Liver (tissue), 9 donors: ENCODE measurements around the gene MGAT4C. TPM values are rescaled to one million over a fixed set of nuclear protein-coding genes. Genes with fewer than 3 reads are reported as not detected.

Source experiments
- DNase-seq: peaks from one replicate; pipeline ENCODE4 v3.0.0-alpha.2; 2017; ENCODE audit warnings: low spot score
- H3K27ac ChIP-seq, 2 donors: one replicate each; pipeline ENCODE4 v1.7.0; 2013; ENCODE audit warnings: inconsistent platforms in 2 of 2, low read length in 2 of 2, control low read depth in 1 of 2, low read depth in 1 of 2, mild to moderate bottlenecking in 1 of 2
- H3K27me3 ChIP-seq, 4 donors: one replicate each; pipeline versions ENCODE4 v1.6.1 to v1.7.0; 2013; ENCODE audit warnings: low read length in 3 of 4, inconsistent platforms in 1 of 4, mild to moderate bottlenecking in 1 of 4, moderate library complexity in 1 of 4; ENCODE audit not compliant: control insufficient read depth in 4 of 4, insufficient read depth in 4 of 4
- H3K36me3 ChIP-seq, 4 donors: one replicate each; pipeline versions ENCODE4 v1.6.1 to v1.7.0; 2013; ENCODE audit warnings: low read length in 3 of 4, mild to moderate bottlenecking in 3 of 4, low read depth in 1 of 4, moderate library complexity in 1 of 4; ENCODE audit not compliant: control insufficient read depth in 4 of 4, insufficient read depth in 3 of 4
- H3K4me1 ChIP-seq, 4 donors: one replicate each; pipeline versions ENCODE4 v1.6.1 to v1.7.0; 2013; ENCODE audit warnings: low read length in 3 of 4, mild to moderate bottlenecking in 3 of 4, moderate library complexity in 1 of 4; ENCODE audit not compliant: control insufficient read depth in 4 of 4, insufficient read depth in 4 of 4
- H3K4me3 ChIP-seq, 3 donors: one replicate each; pipeline versions ENCODE4 v1.6.1 to v1.7.0; 2013; ENCODE audit warnings: low read length in 3 of 3, control low read depth in 1 of 3, low read depth in 1 of 3, mild to moderate bottlenecking in 1 of 3
- H3K9ac ChIP-seq, 2 donors: one replicate each; pipeline ENCODE4 v1.7.0; 2013; ENCODE audit warnings: low read length in 2 of 2, mild to moderate bottlenecking in 2 of 2, moderate library complexity in 2 of 2, control low read depth in 1 of 2, low read depth in 1 of 2
- H3K9me3 ChIP-seq, 4 donors: one replicate each; pipeline versions ENCODE4 v1.6.1 to v1.7.0; 2013; ENCODE audit warnings: low read length in 3 of 4; ENCODE audit not compliant: control insufficient read depth in 4 of 4
- ATF3 ChIP-seq: IDR thresholded peaks from 2 replicates; pipeline ENCODE4 v1.6.1; 2016; ENCODE audit warnings: antibody characterized with exemption
- EGR1 ChIP-seq, 2 donors: IDR thresholded peaks; 2 replicates each; pipeline ENCODE4 v1.6.1; 2016 to 2018; ENCODE audit warnings: antibody characterized with exemption in 2 of 2, low read depth in 2 of 2
- FOXA1 ChIP-seq: IDR thresholded peaks from 2 replicates; pipeline ENCODE4 v1.6.1; 2016; ENCODE audit warnings: antibody characterized with exemption
- FOXA2 ChIP-seq: IDR thresholded peaks from 2 replicates; pipeline ENCODE4 v1.6.1; 2016; ENCODE audit warnings: antibody characterized with exemption
- GABPA ChIP-seq, 2 donors: IDR thresholded peaks in 1 of 2; conservative IDR thresholded peaks in 1 of 2; 2 replicates each; pipeline ENCODE4 v1.6.1; 2016; ENCODE audit warnings: antibody characterized with exemption in 2 of 2, mild to moderate bottlenecking in 1 of 2, moderate library complexity in 1 of 2
- HNF4A ChIP-seq, 2 donors: conservative IDR thresholded peaks; 2 replicates each; pipeline ENCODE4 v1.6.1; 2016; ENCODE audit warnings: antibody characterized with exemption in 2 of 2, mild to moderate bottlenecking in 2 of 2
- JUND ChIP-seq, 2 donors: IDR thresholded peaks; 2 replicates each; pipeline ENCODE4 v1.6.1; 2016; ENCODE audit warnings: antibody characterized with exemption in 2 of 2
- MAX ChIP-seq: IDR thresholded peaks from 2 replicates; pipeline ENCODE4 v1.6.1; 2016; ENCODE audit warnings: antibody characterized with exemption
- NR2F2 ChIP-seq: IDR thresholded peaks from 2 replicates; pipeline ENCODE4 v1.6.1; 2016; ENCODE audit warnings: antibody characterized with exemption
- RAD21 ChIP-seq, 2 donors: IDR thresholded peaks; 2 replicates each; pipeline ENCODE4 v1.6.1; 2016; ENCODE audit warnings: antibody characterized with exemption in 2 of 2, mild to moderate bottlenecking in 2 of 2
- REST ChIP-seq: IDR thresholded peaks from 2 replicates; pipeline ENCODE4 v1.6.1; 2016; ENCODE audit warnings: antibody characterized with exemption, mild to moderate bottlenecking
- RXRA ChIP-seq, 2 donors: IDR thresholded peaks; 2 replicates each; pipeline ENCODE4 v1.6.1; 2017 to 2018; ENCODE audit warnings: antibody characterized with exemption in 2 of 2, mild to moderate bottlenecking in 1 of 2
- SP1 ChIP-seq: IDR thresholded peaks from 2 replicates; pipeline ENCODE4 v1.6.1; 2018; ENCODE audit warnings: antibody characterized with exemption, mild to moderate bottlenecking
- TAF1 ChIP-seq: conservative IDR thresholded peaks from 2 replicates; pipeline ENCODE4 v1.6.1; 2016; ENCODE audit warnings: antibody characterized with exemption, mild to moderate bottlenecking
- YY1 ChIP-seq: IDR thresholded peaks from 2 replicates; pipeline ENCODE4 v1.6.1; 2016; ENCODE audit warnings: antibody characterized with exemption, mild to moderate bottlenecking
- ZBTB33 ChIP-seq: IDR thresholded peaks from 2 replicates; pipeline ENCODE4 v1.6.1; 2016; ENCODE audit warnings: antibody characterized with exemption
- WGBS: extraction: QIAGEN DNeasy Blood & Tissue Kit; methylation state at CpG from one replicate; pipeline ENCODE4 v1.1.7; 2013; 5-methylcytosine and 5-hydroxymethylcytosine counted together
- polyA plus RNA-seq, 2 donors: library from polyadenylated mRNA; stranded (reverse) in 1 of 2; unstranded in 1 of 2; fragments of 200-250 nt in 1 of 2; fragments of >200 nt in 1 of 2; fragmentation: Nextera tagmentation in 1 of 2; extraction: Ambion mirVana in 1 of 2; gene quantifications; one replicate each; pipeline versions ENCODE4 v1.2.1 to v1.2.3, GENCODE V29; 2013 to 2015
- total RNA-seq, 2 donors: library from RNA; depleted of rRNA; stranded (reverse); fragments of >200 nt; gene quantifications; one replicate each; pipeline ENCODE4 v1.2.3, GENCODE V29; 2014
- donor health status: healthy.
- donor health status: healthy.
- donor health status: healthy.
- donor health status: healthy.
- donor health status: healthy.

Gene MGAT4C
- total and polyA plus RNA-seq, 4 donors, result 0.02 to 0.65 (median 0.09) TPM

- DNase-seq, result no peak
- Histone ChIP-seq H3K9me3 (no peaks in the 10 kb centered on the region), H3K27ac (no peak overlapping the region), H3K27me3 (no peaks in the 10 kb centered on the region), H3K36me3 (no peaks in the 10 kb centered on the region), H3K4me3 (no peak overlapping the region), H3K9ac (no peak overlapping the region), H3K4me1 (no peaks in the 10 kb centered on the region)
- 78% methylated on average over 1 of the region's 1 CpG for WGBS
- TF ChIP-seq YY1, result no peak
- no peak for TF ChIP-seq TAF1
- no peak for TF ChIP-seq JUND (IDR thresholded peaks at IDR 0.05)
Measured at GRCh38 chr12:86143162-86143561, 113.0 kb downstream of the MGAT4C start.

GRCh38 chr12:86139671-86140070 lies 116.5 kb downstream of the MGAT4C start:
- no peaks in the 10 kb centered on the region for H3K4me1 ChIP-seq
- no peak for TF ChIP-seq REST
- TF ChIP-seq ZBTB33, result no peak
- no peak for TF ChIP-seq TAF1
- TF ChIP-seq GABPA (IDR thresholded peaks at IDR 0.05 in 1 of 2, conservative IDR thresholded peaks at IDR 0.05 in 1 of 2), result no peak
- no peak for TF ChIP-seq JUND (IDR thresholded peaks at IDR 0.05)
- TF ChIP-seq RAD21 (IDR thresholded peaks at IDR 0.05), result no peak
- no peak for TF ChIP-seq SP1
- TF ChIP-seq RXRA (IDR thresholded peaks at IDR 0.05), result no peak
- WGBS, result 59% methylated on average over 1 of the region's 1 CpG
- H3K4me3 ChIP-seq, result no peak overlapping the region
- H3K36me3 ChIP-seq, result no peaks in the 10 kb centered on the region
- H3K9me3 ChIP-seq, result no peaks in the 10 kb centered on the region
- H3K27ac ChIP-seq, result no peak overlapping the region
- DNase-seq, result no peak
- no peak overlapping the region for H3K9ac ChIP-seq
- H3K27me3 ChIP-seq, result no peaks in the 10 kb centered on the region

- Histone ChIP-seq H3K9me3 (no peaks in the 10 kb centered on the region), H3K36me3 (no peaks in the 10 kb centered on the region), H3K4me1 (no peaks in the 10 kb centered on the region), H3K9ac (no peak overlapping the region), H3K27me3 (no peaks in the 10 kb centered on the region), H3K4me3 (no peak overlapping the region), H3K27ac (no peak overlapping the region)
- WGBS, result 67% methylated on average over 2 of the region's 2 CpGs
- DNase-seq, result no peak
- TF ChIP-seq YY1 (no peak), FOXA2 (no peak), JUND (IDR thresholded peaks at IDR 0.05) (no peak), FOXA1 (no peak), RAD21 (IDR thresholded peaks at IDR 0.05) (no peak), TAF1 (no peak), ATF3 (no peak), RXRA (IDR thresholded peaks at IDR 0.05) (no peak), HNF4A (conservative IDR thresholded peaks at IDR 0.05) (no peak), MAX (no peak), GABPA (IDR thresholded peaks at IDR 0.05 in 1 of 2, conservative IDR thresholded peaks at IDR 0.05 in 1 of 2) (no peak), NR2F2 (no peak), ZBTB33 (no peak), REST (no peak), EGR1 (IDR thresholded peaks at IDR 0.05; ENCODE audit: low read depth in 2 of 2) (no peak)
Measured at GRCh38 chr12:86138770-86139169, 117.4 kb downstream of the MGAT4C start.
